Measurements from ENCODE around the gene TMEM190.
"Not testable (repeated sequence)": the region's sequence is repeated elsewhere in the genome, so short reads cannot be mapped to it uniquely, and the experiment has no call there.

Gene TMEM190

GRCh38 chr19:55419624-55420236 lies 43.1 kb downstream of the TMEM190 start:
- no peak for DNase-seq (ENCODE audit: low read depth in 2 of 2)

GRCh38 chr19:55421281-55421680 lies 44.7 kb downstream of the TMEM190 start:
- DNase-seq (ENCODE audit: low read depth in 2 of 2): not testable (repeated sequence)

- no peak for DNase-seq (ENCODE audit: low read depth in 2 of 2)
These were observed 46.8 kb downstream of the TMEM190 start for GRCh38 chr19:55423225-55424005.

GRCh38 chr19:55424518-55424917 lies 47.9 kb downstream of the TMEM190 start:
- no peak for DNase-seq (ENCODE audit: low read depth in 2 of 2)

GRCh38 chr19:55426042-55426441 lies 49.4 kb downstream of the TMEM190 start:
- DNase-seq (ENCODE audit: low read depth in 2 of 2): no peak
